Panc1 (cell line): ENCODE results near the gene MXRA8. TPM values are rescaled to one million over a fixed set of nuclear protein-coding genes. Genes with fewer than 3 reads are reported as not detected.

ENCODE experiments used
- ATAC-seq: fragments of 200-7000 bp; cut with Tn5 transposase; 2 replicates; pipeline ENCODE4 v1.9.1; 2020; ENCODE audit warnings: mild to moderate bottlenecking, moderate library complexity
- BruUV-seq: library from RNA; stranded (reverse); fragments of 400-500 nt; replicated peaks from 2 replicates; lab custom pipeline; 2021; lab: Mats Ljungman, UMichigan
- CTCF ChIA-PET: fragments of 300-600 bp; sonication (Branson Sonifier 250); formaldehyde crosslinking; loops from one replicate; lab custom pipeline; 2022; ENCODE audit warnings: antibody characterized with exemption; lab: Charles Lee
- POLR2A ChIA-PET: fragments of 300-600 bp; sonication (Branson Sonifier 250); formaldehyde crosslinking; loops from one replicate; lab custom pipeline; 2022; ENCODE audit warnings: antibody characterized with exemption; lab: Charles Lee
- DNase-seq: peaks from one replicate; pipeline ENCODE4 v3.0.0-alpha.2; 2010; ENCODE audit warnings: low read depth, low spot score
- H3K27ac ChIP-seq: 2 replicates; pipeline ENCODE4 v1.5.1; 2011; ENCODE audit warnings: mild to moderate bottlenecking, low read length, inconsistent platforms
- H3K27me3 ChIP-seq: fragments of 200-500 bp; sonication (Bioruptor generic); 2 replicates; pipeline ENCODE4 v1.6.0; 2014; ENCODE audit warnings: low read length, inconsistent platforms; ENCODE audit not compliant: control insufficient read depth, insufficient read depth
- H3K36me3 ChIP-seq: fragments of 200-500 bp; sonication (Bioruptor generic); 2 replicates; pipeline ENCODE4 v1.5.1; 2014; ENCODE audit warnings: inconsistent platforms, mild to moderate bottlenecking, low read length, moderate library complexity; ENCODE audit not compliant: control insufficient read depth, insufficient read depth
- H3K4me1 ChIP-seq: 2 replicates; pipeline ENCODE4 v1.5.1; 2011; ENCODE audit warnings: inconsistent platforms, mild to moderate bottlenecking, low read length, moderate library complexity; ENCODE audit not compliant: control insufficient read depth, insufficient read depth
- H3K4me3 ChIP-seq, 2 experiments: 2 replicates each; pipeline ENCODE4 v1.5.1; 2011 to 2012; ENCODE audit warnings: low read depth in 2 of 2, low read length in 2 of 2, mild to moderate bottlenecking in 2 of 2, inconsistent platforms in 1 of 2, moderate library complexity in 1 of 2
- H3K9me3 ChIP-seq: fragments of 200-500 bp; sonication (Bioruptor generic); 2 replicates; pipeline ENCODE4 v1.5.1; 2014; ENCODE audit warnings: low read depth, mild to moderate bottlenecking, inconsistent platforms, low read length, moderate library complexity; ENCODE audit not compliant: control insufficient read depth, insufficient read depth
- CTCF ChIP-seq: fragments of 450-650 bp; IDR thresholded peaks from 2 replicates; pipeline ENCODE4 v1.5.1; 2017; ENCODE audit warnings: mild to moderate bottlenecking
- POLR2AphosphoS5 ChIP-seq: IDR thresholded peaks from 2 replicates; pipeline ENCODE4 v1.6.1; 2012; ENCODE audit warnings: mild to moderate bottlenecking, low read depth, low read length, moderate library complexity
- REST ChIP-seq, 2 experiments: IDR thresholded peaks; 2 replicates each; pipeline ENCODE4 v1.6.1; 2011 to 2012; ENCODE audit warnings: low read depth in 2 of 2, control low read depth in 1 of 2, low read length in 1 of 2, mild to moderate bottlenecking in 1 of 2, moderate library complexity in 1 of 2; ENCODE audit not compliant: insufficient read depth in 1 of 2
- SIN3A ChIP-seq: IDR thresholded peaks from 2 replicates; pipeline ENCODE4 v1.6.1; 2012; ENCODE audit warnings: low read depth, mild to moderate bottlenecking, low read length, moderate library complexity, borderline replicate concordance; ENCODE audit not compliant: insufficient read depth
- TCF7L2 ChIP-seq: IDR thresholded peaks from 2 replicates; pipeline ENCODE4 v1.6.1; 2011; ENCODE audit warnings: mild to moderate bottlenecking, low read depth, low read length, inconsistent platforms
- in situ Hi-C: cut with HindIII; loops from 2 replicates; pipeline ENCODE4 v1.10.0; 2016; ENCODE audit warnings: low sequenced_read_pairs, low pct_unique_long_range_greater_than_20kb
- intact Hi-C: fragments of 100-400 bp; cut with micrococcal nuclease; formaldehyde crosslinking; loops from one replicate; pipeline ENCODE4 v1.10.0; 2022; ENCODE audit not compliant: unreplicated experiment
- microRNA-seq: library from miRNA; unstranded; fragments of <30 nt; microRNA quantifications from one replicate; pipeline ENCODE4 v1.1.0, GENCODE V29; 2020; ENCODE audit not compliant: unreplicated experiment
- total RNA-seq: library from RNA; stranded (reverse); gene quantifications from one replicate; pipeline ENCODE4 v1.2.1, GENCODE V29; 2021; ENCODE audit not compliant: unreplicated experiment

The MXRA8 gene
- total RNA-seq, 1 experiment from 2014 or later = 96.0 TPM

DNA sequence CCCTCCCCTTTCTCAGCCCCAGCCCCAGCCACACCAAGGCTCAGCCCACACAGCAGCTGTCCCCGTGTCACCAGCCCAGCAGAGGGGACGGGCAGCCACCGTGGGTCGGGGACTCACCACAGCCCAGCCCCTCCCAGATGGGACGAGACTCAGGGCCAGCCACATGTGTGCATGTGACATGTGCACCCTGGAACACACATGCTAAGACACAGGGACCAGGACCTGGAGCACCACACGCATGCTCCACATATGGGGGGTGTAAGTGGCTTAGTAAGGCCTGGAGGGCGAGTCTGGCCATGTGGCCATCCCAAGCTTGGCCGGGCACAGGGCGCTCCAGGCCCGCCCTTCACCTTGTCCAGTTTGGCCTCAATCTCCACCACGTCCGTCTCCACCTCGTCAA is 54.6 kb downstream of the MXRA8 start:
- Histone ChIP-seq H3K36me3 (no peaks in the 10 kb centered on the region; the same call in 1 of the 2 replicates), H3K4me1 (peaks cover 33% of the 10 kb centered on the region), H3K9me3 (no peaks in the 10 kb centered on the region), H3K27ac (no peak overlapping the region), H3K4me3 (no peak overlapping the region), H3K27me3 (no peaks in the 10 kb centered on the region)
- no peak for ATAC-seq
- intact Hi-C loops (no loop called here), in situ Hi-C loops (no loop called here)
- no TSS peak for BruUV-seq
- TF ChIP-seq CTCF = no peak
- no peak for TF ChIP-seq TCF7L2
- no peak for TF ChIP-seq SIN3A
- ChIA-PET CTCF (interaction anchor here (0.6 kb wide), 1 partner anchor 138 kb away, joined by 9 read pairs; no protein-coding TSS in a partner anchor), POLR2A (no interaction called here)
- no peak for DNase-seq

- H3K27ac ChIP-seq = no peak overlapping the region
- H3K4me1 ChIP-seq = peaks cover 33% of the 10 kb centered on the region
- H3K9me3 ChIP-seq = no peaks in the 10 kb centered on the region
- no peak for DNase-seq
- intact Hi-C loops = no loop called here
- in situ Hi-C loops = no loop called here
- no peak overlapping the region for H3K4me3 ChIP-seq
- no peak for ATAC-seq
- POLR2A ChIA-PET = no interaction called here
- no TSS peak for BruUV-seq
- TF ChIP-seq CTCF = no peak
- TF ChIP-seq POLR2AphosphoS5 = no peak
- TF ChIP-seq SIN3A = no peak
- TF ChIP-seq TCF7L2 = no peak
- TF ChIP-seq REST (IDR thresholded peaks at IDR 0.05; ENCODE audit: insufficient read depth in 1 of 2, low read depth in 2 of 2, low read length in 1 of 2) = no peak
- H3K36me3 ChIP-seq = no peaks in the 10 kb centered on the region; the same call in 1 of the 2 replicates
- CTCF ChIA-PET = no interaction called here
- no peaks in the 10 kb centered on the region for H3K27me3 ChIP-seq
These were observed 55.3 kb downstream of the MXRA8 start for GRCh38 chr1:1302951-1303509.

Small RNAs within 50 kb of the gene (microRNA-seq; reads per million reads assigned to microRNA genes)
- not detected for gene MIR6727
- not detected for gene MIR6808

Other genes with a start within 250 kb of the MXRA8 start
- 28.8 TPM for gene C1orf159, start 242.5 kb downstream of the MXRA8 start, total RNA-seq
- not detected for gene TTLL10, start 184.7 kb downstream of the MXRA8 start, total RNA-seq
- 4.3 TPM for gene TNFRSF18, start 152.0 kb downstream of the MXRA8 start, total RNA-seq
- gene TNFRSF4, start 144.4 kb downstream of the MXRA8 start, total RNA-seq = 0.62 TPM
- gene SDF4, start 126.6 kb downstream of the MXRA8 start, total RNA-seq = 335 TPM
- 46.4 TPM for gene B3GALT6, start 126.3 kb downstream of the MXRA8 start, total RNA-seq
- 41.4 TPM for gene C1QTNF12, start 111.8 kb downstream of the MXRA8 start, total RNA-seq
- gene UBE2J2, start 84.7 kb downstream of the MXRA8 start, total RNA-seq = 101 TPM
- 9.8 TPM for gene SCNN1D, start 78.1 kb downstream of the MXRA8 start, total RNA-seq
- gene ACAP3, start 50.6 kb downstream of the MXRA8 start, total RNA-seq = 30.7 TPM
- gene PUSL1, start 50.0 kb downstream of the MXRA8 start, total RNA-seq = 46.9 TPM
- 114 TPM for gene INTS11, start 33.9 kb downstream of the MXRA8 start, total RNA-seq
- 52.2 TPM for gene CPTP, start 33.8 kb downstream of the MXRA8 start, total RNA-seq
- 0.31 TPM for gene TAS1R3, start 27.3 kb downstream of the MXRA8 start, total RNA-seq
- 144 TPM for gene DVL1, start 9.1 kb downstream of the MXRA8 start, total RNA-seq
- gene AURKAIP1, start 16.7 kb upstream of the MXRA8 start, total RNA-seq = 335 TPM
- gene CCNL2, start 40.8 kb upstream of the MXRA8 start, total RNA-seq = 297 TPM
- 196 TPM for gene MRPL20, start 48.7 kb upstream of the MXRA8 start, total RNA-seq
- 1.9 TPM for gene ANKRD65, start 62.7 kb upstream of the MXRA8 start, total RNA-seq
- 858 TPM for gene VWA1, start 77.1 kb upstream of the MXRA8 start, total RNA-seq
- gene ATAD3C, start 91.1 kb upstream of the MXRA8 start, total RNA-seq = 10.6 TPM
- gene ATAD3B, start 113.2 kb upstream of the MXRA8 start, total RNA-seq = 104 TPM
- gene ATAD3A, start 153.6 kb upstream of the MXRA8 start, total RNA-seq = 57.5 TPM
- 4.1 TPM for gene TMEM240, start 182.1 kb upstream of the MXRA8 start, total RNA-seq
- 217 TPM for gene SSU72, start 216.3 kb upstream of the MXRA8 start, total RNA-seq
- gene FNDC10, start 241.6 kb upstream of the MXRA8 start, total RNA-seq = 16.2 TPM